ENCODE results near the gene ZNF655. TPM values are rescaled to one million over a fixed set of nuclear protein-coding genes. Genes with fewer than 3 reads are reported as not detected.

ZNF655 gene
- total and polyA plus RNA-seq, 2 donors (not counting 3 experiments of a cell fraction or from before 2014, with no cell fraction given) = 16.9 to 20.4 TPM

DNA sequence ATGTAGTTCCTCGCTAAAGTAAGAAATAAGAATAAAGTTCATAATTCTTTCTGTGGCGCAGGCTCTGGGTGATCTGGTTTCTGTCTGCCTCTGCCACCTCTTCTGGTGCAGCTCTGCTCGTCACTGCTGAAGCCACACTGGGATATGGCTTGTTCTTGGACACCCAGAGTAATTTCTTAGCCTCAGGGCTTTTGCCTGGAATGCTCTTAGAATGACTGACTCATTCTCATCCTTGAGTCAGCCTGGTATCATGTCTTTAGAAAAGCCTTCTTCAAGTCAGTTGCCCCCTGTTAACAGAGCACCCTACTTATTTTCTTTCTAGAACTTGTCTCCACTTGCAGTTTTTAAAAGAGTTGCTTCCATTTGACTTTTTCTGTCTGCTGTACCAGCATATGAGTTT is 60.3 kb downstream of the ZNF655 start:
- ChIA-PET POLR2A (no interaction called here), CTCF (no interaction called here)
- H3K27ac ChIP-seq (ENCODE audit: insufficient read depth, low read depth, low read length) = no peak overlapping the region
- dilution Hi-C loops (cut with MboI; ENCODE audit: extremely low pct_ligation_motif_present, low sequenced_read_pairs) = no loop called here
- H4K20me1 ChIP-seq (replicated peaks; ENCODE audit: control insufficient read depth, extremely low read depth, insufficient read depth, low read length) = no peaks in the 10 kb centered on the region
- no peak overlapping the region for H3K4me3 ChIP-seq (replicated peaks in 1 of 3; ENCODE audit: insufficient read depth in 1 of 3, low read depth in 1 of 3, low read length in 3 of 3)
- TF ChIP-seq, protein P1, sequence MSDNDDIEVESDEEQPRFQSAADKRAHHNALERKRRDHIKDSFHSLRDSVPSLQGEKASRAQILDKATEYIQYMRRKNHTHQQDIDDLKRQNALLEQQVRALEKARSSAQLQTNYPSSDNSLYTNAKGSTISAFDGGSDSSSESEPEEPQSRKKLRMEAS (IDR thresholded peaks at IDR 0.05; ENCODE audit: insufficient read depth, insufficient read length) = no peak
- no peak for TF ChIP-seq GATA2 (IDR thresholded peaks at IDR 0.05; ENCODE audit: insufficient read depth, insufficient read length, low read depth, low read length)
- no peak for TF ChIP-seq POLR2AphosphoS5 (IDR thresholded peaks at IDR 0.05; ENCODE audit: insufficient read depth, low read depth, low read length)
- no peak for TF ChIP-seq FOS (IDR thresholded peaks at IDR 0.05; ENCODE audit: borderline replicate concordance, insufficient read depth, low read length)
- no peak for TF ChIP-seq JUN (IDR thresholded peaks at IDR 0.05; ENCODE audit: borderline replicate concordance, insufficient read depth, insufficient read length, low read depth)
- TF ChIP-seq EZH2 (IDR thresholded peaks at IDR 0.05; ENCODE audit: borderline replicate concordance, low read depth, low read length, severe bottlenecking) = no peak
- TF ChIP-seq MYC (IDR thresholded peaks at IDR 0.05; ENCODE audit: low read depth, low read length) = no peak
- TF ChIP-seq, protein P2, sequence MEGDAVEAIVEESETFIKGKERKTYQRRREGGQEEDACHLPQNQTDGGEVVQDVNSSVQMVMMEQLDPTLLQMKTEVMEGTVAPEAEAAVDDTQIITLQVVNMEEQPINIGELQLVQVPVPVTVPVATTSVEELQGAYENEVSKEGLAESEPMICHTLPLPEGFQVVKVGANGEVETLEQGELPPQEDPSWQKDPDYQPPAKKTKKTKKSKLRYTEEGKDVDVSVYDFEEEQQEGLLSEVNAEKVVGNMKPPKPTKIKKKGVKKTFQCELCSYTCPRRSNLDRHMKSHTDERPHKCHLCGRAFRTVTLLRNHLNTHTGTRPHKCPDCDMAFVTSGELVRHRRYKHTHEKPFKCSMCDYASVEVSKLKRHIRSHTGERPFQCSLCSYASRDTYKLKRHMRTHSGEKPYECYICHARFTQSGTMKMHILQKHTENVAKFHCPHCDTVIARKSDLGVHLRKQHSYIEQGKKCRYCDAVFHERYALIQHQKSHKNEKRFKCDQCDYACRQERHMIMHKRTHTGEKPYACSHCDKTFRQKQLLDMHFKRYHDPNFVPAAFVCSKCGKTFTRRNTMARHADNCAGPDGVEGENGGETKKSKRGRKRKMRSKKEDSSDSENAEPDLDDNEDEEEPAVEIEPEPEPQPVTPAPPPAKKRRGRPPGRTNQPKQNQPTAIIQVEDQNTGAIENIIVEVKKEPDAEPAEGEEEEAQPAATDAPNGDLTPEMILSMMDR (IDR thresholded peaks at IDR 0.05; ENCODE audit: extremely low read depth in 1 of 2, insufficient read depth in 1 of 2, low read depth in 1 of 2, low read length in 2 of 2) = no peak
- no peak for TF ChIP-seq POLR2A (IDR thresholded peaks at IDR 0.05; ENCODE audit: low read depth, low read length)
- peaks cover 9% of the 10 kb centered on the region for H3K4me1 ChIP-seq (ENCODE audit: control insufficient read depth, extremely low read depth, insufficient read depth, low read length)
- intact Hi-C loops (cut with micrococcal nuclease) = no loop called here
- no peak overlapping the region for H3K9ac ChIP-seq (replicated peaks; ENCODE audit: extremely low read depth, insufficient read depth, low read length)
- FAIRE-seq (no peak), DNase-seq (ENCODE audit: low read depth, low spot score) (no peak)
- H3K36me3 ChIP-seq (ENCODE audit: control insufficient read depth in 2 of 2, extremely low read depth in 1 of 2, insufficient read depth in 2 of 2, low read length in 2 of 2) = peaks cover 7 to 32% of the 10 kb centered on the region in 2 experiments
- no peaks in the 10 kb centered on the region for H3K27me3 ChIP-seq (ENCODE audit: control insufficient read depth in 2 of 2, insufficient read depth in 2 of 2, low read length in 2 of 2)
- H3K4me2 ChIP-seq (ENCODE audit: insufficient read depth, low read length) = no peak overlapping the region
- H3K79me2 ChIP-seq (ENCODE audit: control insufficient read depth, insufficient read depth, low read length) = peaks cover 10% of the 10 kb centered on the region
- H3K9me1 ChIP-seq (replicated peaks; ENCODE audit: control insufficient read depth, extremely low read depth, insufficient read depth, low read length) = no peaks in the 10 kb centered on the region
- H3K9me3 ChIP-seq (replicated peaks; ENCODE audit: control insufficient read depth, insufficient read depth, low read length) = no peaks in the 10 kb centered on the region
- H2AFZ ChIP-seq (ENCODE audit: low read depth, low read length) = no peak overlapping the region
- no TSS peak for BruUV-seq (replicated peaks)

All from endothelial cell of umbilical vein (primary cell).